Naive B cell (primary cell): Measurements from ENCODE around the gene EP400. TPM values are rescaled to one million over a fixed set of nuclear protein-coding genes. Genes with fewer than 3 reads are reported as not detected.

Experiments used
- ATAC-seq, 2 donors: fragments of 150-1000 bp; cut with Tn5 transposase; 2 replicates each; pipeline ENCODE4 v1.10.0; 2021; ENCODE audit warnings: low read depth in 2 of 2, mild to moderate bottlenecking in 2 of 2, moderate library complexity in 2 of 2
- DNase-seq: peaks from one replicate; pipeline ENCODE4 v3.0.0; 2022
- H3K27ac Mint-ChIP-seq, 6 donors: one replicate each; pipeline ENCODE4 v1.8.0; 2020 to 2022; ENCODE audit warnings: mild to moderate bottlenecking in 6 of 6, mixed read lengths in 6 of 6, moderate library complexity in 5 of 6, inconsistent platforms in 2 of 6
- H3K27me3 Mint-ChIP-seq, 3 donors: one replicate each; pipeline ENCODE4 v1.8.0; 2021 to 2022; ENCODE audit warnings: mixed read lengths in 3 of 3, mild to moderate bottlenecking in 1 of 3
- H3K36me3 Mint-ChIP-seq, 2 donors: one replicate each; pipeline ENCODE4 v1.8.0; 2020 to 2022; ENCODE audit warnings: mixed read lengths in 2 of 2, inconsistent platforms in 1 of 2, mild to moderate bottlenecking in 1 of 2
- H3K4me1 Mint-ChIP-seq, 3 donors: one replicate each; pipeline ENCODE4 v1.8.0; 2020 to 2022; ENCODE audit warnings: mixed read lengths in 3 of 3, inconsistent platforms in 1 of 3, mild to moderate bottlenecking in 1 of 3, moderate library complexity in 1 of 3
- H3K4me3 Mint-ChIP-seq, 8 donors: one replicate each; pipeline ENCODE4 v1.8.0; 2020 to 2022; ENCODE audit warnings: mild to moderate bottlenecking in 8 of 8, mixed read lengths in 8 of 8, moderate library complexity in 8 of 8, inconsistent platforms in 2 of 8
- H3K9me3 Mint-ChIP-seq, 7 donors: one replicate each; pipeline ENCODE4 v1.8.0; 2020 to 2022; ENCODE audit warnings: mixed read lengths in 7 of 7, mild to moderate bottlenecking in 5 of 7, inconsistent platforms in 2 of 7, moderate library complexity in 1 of 7
- polyA plus RNA-seq, 6 donors: library from polyadenylated mRNA; unstranded; fragments of 300-500 nt; fragmentation: Illumina TruSeq; gene quantifications; one replicate each; pipeline ENCODE4 v1.2.3, GENCODE V29; 2021; ENCODE audit warnings: low read depth in 6 of 6

Gene EP400
- polyA plus RNA-seq, 6 donors from 2014 or later: 5.8 to 11.7 (median 6.4) TPM

- Mint-ChIP-seq H3K4me1 (peaks cover 0 to 5% (median 3%) of the 10 kb centered on the region in 3 donors), H3K36me3 (peaks cover 5 to 23% of the 10 kb centered on the region in 2 donors), H3K27me3 (no peaks in the 10 kb centered on the region), H3K27ac (no peak overlapping the region), H3K9me3 (no peaks in the 10 kb centered on the region), H3K4me3 (no peak overlapping the region)
- ATAC-seq (no peak), DNase-seq (no peak)
Observed at GRCh38 chr12:132003846-132004245, 54.1 kb downstream of the EP400 start.

GRCh38 chr12:132004946-132005345, 55.2 kb downstream of the EP400 start:
- Mint-ChIP-seq H3K4me3 (no peak overlapping the region), H3K36me3 (peaks cover 5 to 23% of the 10 kb centered on the region in 2 donors), H3K4me1 (peaks cover 0 to 5% (median 3%) of the 10 kb centered on the region in 3 donors), H3K27ac (no peak overlapping the region), H3K27me3 (no peaks in the 10 kb centered on the region), H3K9me3 (no peaks in the 10 kb centered on the region)
- DNase-seq: no peak
- ATAC-seq: no peak

DNA sequence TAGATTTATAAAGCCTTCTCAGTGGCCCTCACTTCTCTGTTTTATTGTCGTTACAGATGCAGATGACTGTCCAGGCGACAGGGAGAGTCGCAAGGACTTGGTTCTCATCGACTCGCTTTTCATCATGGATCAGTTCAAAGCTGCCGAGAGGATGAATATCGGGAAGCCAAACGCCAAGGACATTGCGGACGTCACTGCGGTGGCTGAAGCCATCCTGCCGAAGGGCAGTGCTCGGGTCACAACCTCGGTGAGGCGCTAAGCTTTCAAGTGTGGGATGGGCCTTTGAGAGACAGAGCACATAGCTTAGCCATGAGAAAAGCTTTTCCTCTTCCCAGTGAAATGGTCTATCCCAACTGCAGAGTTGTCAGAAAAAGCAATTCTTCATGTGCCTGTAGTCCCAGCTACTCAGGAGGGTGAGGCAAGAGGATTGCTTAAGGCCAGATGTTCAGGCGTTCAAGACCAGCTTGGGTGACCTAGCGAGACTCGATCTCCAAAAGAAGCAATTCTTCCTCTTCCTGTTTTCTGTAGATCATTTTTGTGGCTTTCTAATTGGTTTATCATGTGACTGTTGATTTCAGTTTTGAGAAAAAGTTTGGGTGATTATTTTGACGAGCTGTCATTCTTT, 56.4 kb downstream of the EP400 start:
- Mint-ChIP-seq H3K27ac (peak overlapping the region in 1 of 6 donors; percentile 5), H3K27me3 (no peaks in the 10 kb centered on the region), H3K4me1 (peaks cover 0 to 5% (median 3%) of the 10 kb centered on the region in 3 donors), H3K36me3 (peaks cover 5 to 23% of the 10 kb centered on the region in 2 donors), H3K4me3 (no peak overlapping the region), H3K9me3 (no peaks in the 10 kb centered on the region)
- DNase-seq (no peak), ATAC-seq (no peak)

- DNase-seq (no peak), ATAC-seq (no peak)
- Mint-ChIP-seq H3K9me3 (no peaks in the 10 kb centered on the region), H3K4me3 (peak overlapping the region in 1 of 8 donors; percentile 42), H3K27me3 (no peaks in the 10 kb centered on the region), H3K36me3 (peaks cover 5 to 25% of the 10 kb centered on the region in 2 donors), H3K4me1 (peaks cover 0 to 5% (median 3%) of the 10 kb centered on the region in 3 donors), H3K27ac (no peak overlapping the region)
Observed at GRCh38 chr12:132007041-132007440, 57.3 kb downstream of the EP400 start.

GRCh38 chr12:132009336-132009859, 59.7 kb downstream of the EP400 start:
- H3K27me3 Mint-ChIP-seq: no peaks in the 10 kb centered on the region
- no peak for ATAC-seq
- peaks cover 12 to 31% of the 10 kb centered on the region in 2 donors for H3K36me3 Mint-ChIP-seq
- no peak overlapping the region for H3K4me3 Mint-ChIP-seq
- no peak for DNase-seq
- H3K4me1 Mint-ChIP-seq: peaks cover 0 to 5% (median 3%) of the 10 kb centered on the region in 3 donors
- no peaks in the 10 kb centered on the region for H3K9me3 Mint-ChIP-seq
- H3K27ac Mint-ChIP-seq: no peak overlapping the region

DNA sequence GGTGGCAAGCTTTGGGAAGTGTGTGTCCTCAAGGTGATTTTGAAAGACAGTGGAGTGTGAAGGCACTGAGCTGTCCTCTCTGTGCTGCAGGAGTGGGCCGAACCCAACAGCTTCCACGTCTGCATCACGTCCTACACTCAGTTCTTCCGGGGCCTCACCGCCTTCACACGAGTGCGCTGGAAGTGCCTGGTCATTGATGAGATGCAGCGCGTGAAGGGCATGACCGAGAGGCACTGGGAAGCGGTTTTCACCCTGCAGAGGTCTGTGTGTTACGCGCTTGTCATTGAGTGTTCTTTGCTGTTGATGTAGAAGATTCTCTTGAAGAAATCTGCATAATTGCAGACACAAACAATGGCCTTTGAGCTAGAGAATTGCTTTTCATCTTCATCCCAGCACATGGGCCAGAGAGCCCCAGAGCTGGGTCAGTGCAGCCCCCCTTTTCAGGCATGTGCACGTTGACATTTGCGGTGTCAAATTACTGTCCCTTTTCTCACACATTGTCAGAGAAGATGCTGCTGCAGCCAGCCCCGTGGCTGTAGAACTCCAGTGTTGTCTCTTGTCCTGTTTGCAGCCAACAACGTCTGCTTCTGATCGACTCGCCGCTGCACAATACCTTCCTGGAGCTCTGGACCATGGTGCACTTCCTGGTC, 63.3 kb downstream of the EP400 start:
- ATAC-seq (no peak), DNase-seq (no peak)
- Mint-ChIP-seq H3K4me1 (peaks cover 6 to 7% (median 7%) of the 10 kb centered on the region in 3 donors), H3K36me3 (peaks cover 7 to 23% of the 10 kb centered on the region in 2 donors), H3K27ac (no peak overlapping the region), H3K9me3 (no peaks in the 10 kb centered on the region), H3K4me3 (peak overlapping the region in 1 of 8 donors; percentile 6), H3K27me3 (no peaks in the 10 kb centered on the region)

- DNase-seq (no peak), ATAC-seq (no peak)
- no peaks in the 10 kb centered on the region for H3K9me3 Mint-ChIP-seq
- no peaks in the 10 kb centered on the region for H3K27me3 Mint-ChIP-seq
- peaks cover 12 to 25% of the 10 kb centered on the region in 2 donors for H3K36me3 Mint-ChIP-seq
- H3K4me1 Mint-ChIP-seq: peaks cover 3 to 7% (median 6%) of the 10 kb centered on the region in 3 donors
- no peak overlapping the region for H3K27ac Mint-ChIP-seq
- no peak overlapping the region for H3K4me3 Mint-ChIP-seq
Observed at GRCh38 chr12:132014092-132014914, 64.6 kb downstream of the EP400 start.

GRCh38 chr12:132014915-132015280, 65.2 kb downstream of the EP400 start:
- Mint-ChIP-seq H3K27me3 (no peaks in the 10 kb centered on the region), H3K36me3 (peaks cover 12 to 29% of the 10 kb centered on the region in 2 donors), H3K9me3 (no peaks in the 10 kb centered on the region), H3K4me1 (peaks cover 3 to 7% (median 6%) of the 10 kb centered on the region in 3 donors), H3K27ac (no peak overlapping the region), H3K4me3 (no peak overlapping the region)
- ATAC-seq: no peak
- DNase-seq: no peak

- Mint-ChIP-seq H3K27ac (peak overlapping the region in 1 of 6 donors; percentile 54), H3K36me3 (peaks cover 17 to 35% of the 10 kb centered on the region in 2 donors), H3K27me3 (no peaks in the 10 kb centered on the region), H3K9me3 (no peaks in the 10 kb centered on the region), H3K4me1 (peaks cover 3 to 7% (median 6%) of the 10 kb centered on the region in 3 donors), H3K4me3 (no peak overlapping the region)
- DNase-seq (no peak), ATAC-seq (no peak)
Observed at GRCh38 chr12:132015686-132016430, 66.1 kb downstream of the EP400 start.

DNA sequence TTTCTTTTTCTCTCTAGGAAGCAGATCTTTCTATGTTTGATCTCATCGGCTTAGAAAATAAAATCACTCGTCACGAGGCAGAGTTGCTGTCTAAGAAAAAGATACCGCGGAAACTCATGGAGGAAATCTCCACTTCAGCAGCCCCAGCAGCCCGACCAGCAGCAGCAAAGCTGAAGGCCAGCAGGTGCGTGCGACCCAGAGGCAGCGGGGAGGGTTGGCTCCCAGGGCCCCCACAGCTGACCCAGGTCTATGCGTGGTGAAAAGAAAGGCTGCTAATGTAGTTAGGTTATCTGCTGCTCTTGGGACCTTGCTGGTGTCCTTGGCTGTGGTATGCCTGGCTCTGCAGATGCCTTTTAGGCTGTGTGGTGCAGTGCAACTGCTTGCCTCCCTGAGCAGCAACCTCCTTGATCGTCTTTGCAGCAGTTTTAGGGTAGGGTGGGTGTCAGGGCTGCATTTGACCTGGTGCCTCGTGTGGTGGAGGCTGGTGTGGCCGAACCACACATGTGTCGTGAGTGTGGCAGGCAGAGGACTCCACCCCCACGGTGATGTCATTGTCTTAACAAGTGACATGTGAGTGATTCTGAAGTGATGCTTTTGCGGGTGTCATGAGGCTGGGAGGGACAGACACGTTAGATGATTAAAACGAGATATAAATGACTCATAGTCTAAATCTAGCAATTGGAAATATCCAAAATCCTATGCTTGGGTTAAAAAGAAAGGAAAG, 68.6 kb downstream of the EP400 start:
- H3K4me3 Mint-ChIP-seq: no peak overlapping the region
- H3K9me3 Mint-ChIP-seq: no peaks in the 10 kb centered on the region
- peak overlapping the region in 2 of 6 donors; percentile 27 to 34 for H3K27ac Mint-ChIP-seq
- ATAC-seq: no peak
- no peaks in the 10 kb centered on the region for H3K27me3 Mint-ChIP-seq
- no peak for DNase-seq
- H3K4me1 Mint-ChIP-seq: peaks cover 3 to 7% (median 6%) of the 10 kb centered on the region in 3 donors
- H3K36me3 Mint-ChIP-seq: peaks cover 26 to 40% of the 10 kb centered on the region in 2 donors

DNA sequence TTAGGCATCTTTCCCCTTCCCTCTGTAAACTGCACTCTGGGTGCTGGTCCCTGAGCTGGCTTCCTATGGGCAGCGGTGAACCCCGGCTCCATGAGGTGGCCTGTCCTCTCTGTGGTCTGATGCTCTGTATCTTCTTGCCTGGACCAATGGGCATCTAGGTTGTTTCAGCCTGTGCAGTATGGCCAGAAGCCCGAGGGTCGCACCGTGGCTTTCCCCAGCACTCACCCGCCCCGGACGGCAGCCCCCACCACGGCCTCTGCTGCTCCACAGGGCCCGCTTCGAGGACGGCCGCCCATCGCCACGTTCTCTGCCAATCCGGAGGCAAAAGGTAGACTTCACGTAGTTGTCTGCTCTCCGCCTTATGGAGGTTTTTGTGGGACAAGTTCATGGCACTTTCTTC, 70.1 kb downstream of the EP400 start:
- ATAC-seq (no peak), DNase-seq (no peak)
- Mint-ChIP-seq H3K9me3 (no peaks in the 10 kb centered on the region), H3K4me1 (peaks cover 3 to 6% (median 5%) of the 10 kb centered on the region in 3 donors), H3K4me3 (no peak overlapping the region), H3K27me3 (no peaks in the 10 kb centered on the region), H3K27ac (peak overlapping the region in 3 of 6 donors; percentile 27 to 52 (median 52)), H3K36me3 (peaks cover 20 to 44% of the 10 kb centered on the region in 2 donors)

DNA sequence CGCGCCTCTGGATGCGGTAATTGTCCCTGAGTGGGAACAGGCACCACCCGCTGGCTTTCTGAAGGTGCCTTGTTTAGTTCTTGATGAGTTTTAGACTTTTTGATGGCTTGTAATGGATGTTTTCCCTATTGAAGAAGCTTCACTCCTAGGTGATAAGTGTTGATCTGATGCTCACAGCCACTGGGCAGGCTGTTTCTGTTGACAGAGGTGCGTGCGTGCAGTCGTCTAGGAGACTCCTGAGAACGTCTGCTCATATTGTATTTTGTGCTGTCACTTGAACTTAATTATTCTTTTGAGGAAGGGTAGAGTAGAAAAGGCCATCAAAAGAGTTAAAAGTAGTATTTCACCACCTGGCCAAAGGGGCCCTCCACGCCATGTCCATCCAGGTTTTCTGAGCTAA, 70.5 kb downstream of the EP400 start:
- ATAC-seq (no peak), DNase-seq (no peak)
- Mint-ChIP-seq H3K36me3 (peaks cover 20 to 47% of the 10 kb centered on the region in 2 donors), H3K4me1 (peaks cover 3 to 6% (median 4%) of the 10 kb centered on the region in 3 donors), H3K4me3 (no peak overlapping the region), H3K9me3 (no peaks in the 10 kb centered on the region), H3K27ac (peak overlapping the region in 3 of 6 donors; percentile 27 to 52 (median 52)), H3K27me3 (no peaks in the 10 kb centered on the region)
